NT2/D1 (cell line): ENCODE results near the gene RPL13.

Experiments
- DNase-seq: peaks from one replicate; pipeline ENCODE4 v3.0.0-alpha.2; 2011; ENCODE audit warnings: low read depth, low spot score
- H3K27me3 ChIP-seq: 2 replicates; pipeline ENCODE4 v1.6.0; 2011; ENCODE audit warnings: mild to moderate bottlenecking; ENCODE audit not compliant: insufficient read length, insufficient read depth
- H3K36me3 ChIP-seq: 2 replicates; pipeline ENCODE4 v1.6.1; 2011; ENCODE audit warnings: mild to moderate bottlenecking, low read length, mixed read lengths; ENCODE audit not compliant: insufficient read depth, insufficient read length
- H3K4me1 ChIP-seq: 2 replicates; pipeline ENCODE4 v1.5.1; 2011; ENCODE audit not compliant: insufficient read depth, insufficient read length
- H3K4me3 ChIP-seq: 2 replicates; pipeline ENCODE4 v1.5.1; 2011; ENCODE audit warnings: low read depth; ENCODE audit not compliant: insufficient read length
- H3K9ac ChIP-seq: 2 replicates; pipeline ENCODE4 v1.6.0; 2011; ENCODE audit warnings: low read depth; ENCODE audit not compliant: insufficient read length
- H3K9me3 ChIP-seq: 2 replicates; pipeline ENCODE4 v1.5.1; 2011; ENCODE audit warnings: mild to moderate bottlenecking, low read length; ENCODE audit not compliant: insufficient read depth
- ZNF274 ChIP-seq: IDR thresholded peaks from 2 replicates; pipeline ENCODE4 v1.6.1; 2011; ENCODE audit warnings: mild to moderate bottlenecking, low read depth, low read length

RPL13 gene

DNA sequence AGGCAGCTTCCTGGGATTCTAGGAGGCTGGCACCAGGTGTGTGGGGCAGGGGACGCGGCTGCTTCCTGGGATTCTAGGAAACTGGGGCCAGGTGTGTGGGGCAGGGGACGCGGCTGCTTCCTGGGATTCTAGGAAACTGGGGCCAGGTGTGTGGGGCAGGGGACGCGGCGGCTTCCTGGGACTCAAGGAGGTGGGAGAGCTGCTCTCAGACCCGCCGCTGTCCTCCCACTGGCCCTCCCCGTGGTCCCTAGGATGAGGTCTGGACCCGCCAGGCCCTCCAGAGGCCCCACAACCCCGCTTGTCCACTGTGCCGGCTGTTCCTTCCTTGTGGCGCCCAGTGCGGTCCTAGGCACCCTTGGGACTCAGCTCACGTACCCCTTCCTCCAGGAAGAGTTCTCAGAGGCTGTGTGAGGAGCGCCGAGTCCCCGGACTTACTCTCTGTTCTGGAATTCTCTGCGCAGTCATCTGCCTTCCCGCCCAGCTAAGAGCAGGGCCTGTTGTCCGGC is 53.5 kb downstream of the RPL13 start:
- peaks cover 13% of the 10 kb centered on the region for H3K4me1 ChIP-seq
- no peaks in the 10 kb centered on the region for H3K9me3 ChIP-seq
- TF ChIP-seq ZNF274, result no peak
- H3K9ac ChIP-seq, result no peak overlapping the region
- no peak overlapping the region for H3K4me3 ChIP-seq
- no peak for DNase-seq
- no peaks in the 10 kb centered on the region for H3K36me3 ChIP-seq
- no peaks in the 10 kb centered on the region for H3K27me3 ChIP-seq
